Measurements from ENCODE around the gene DUS1L.

DUS1L gene

GRCh38 chr17:82087961-82088837 is 22.6 kb upstream of the DUS1L start:
- DNase-seq (ENCODE audit: low spot score) = no peak

DNA sequence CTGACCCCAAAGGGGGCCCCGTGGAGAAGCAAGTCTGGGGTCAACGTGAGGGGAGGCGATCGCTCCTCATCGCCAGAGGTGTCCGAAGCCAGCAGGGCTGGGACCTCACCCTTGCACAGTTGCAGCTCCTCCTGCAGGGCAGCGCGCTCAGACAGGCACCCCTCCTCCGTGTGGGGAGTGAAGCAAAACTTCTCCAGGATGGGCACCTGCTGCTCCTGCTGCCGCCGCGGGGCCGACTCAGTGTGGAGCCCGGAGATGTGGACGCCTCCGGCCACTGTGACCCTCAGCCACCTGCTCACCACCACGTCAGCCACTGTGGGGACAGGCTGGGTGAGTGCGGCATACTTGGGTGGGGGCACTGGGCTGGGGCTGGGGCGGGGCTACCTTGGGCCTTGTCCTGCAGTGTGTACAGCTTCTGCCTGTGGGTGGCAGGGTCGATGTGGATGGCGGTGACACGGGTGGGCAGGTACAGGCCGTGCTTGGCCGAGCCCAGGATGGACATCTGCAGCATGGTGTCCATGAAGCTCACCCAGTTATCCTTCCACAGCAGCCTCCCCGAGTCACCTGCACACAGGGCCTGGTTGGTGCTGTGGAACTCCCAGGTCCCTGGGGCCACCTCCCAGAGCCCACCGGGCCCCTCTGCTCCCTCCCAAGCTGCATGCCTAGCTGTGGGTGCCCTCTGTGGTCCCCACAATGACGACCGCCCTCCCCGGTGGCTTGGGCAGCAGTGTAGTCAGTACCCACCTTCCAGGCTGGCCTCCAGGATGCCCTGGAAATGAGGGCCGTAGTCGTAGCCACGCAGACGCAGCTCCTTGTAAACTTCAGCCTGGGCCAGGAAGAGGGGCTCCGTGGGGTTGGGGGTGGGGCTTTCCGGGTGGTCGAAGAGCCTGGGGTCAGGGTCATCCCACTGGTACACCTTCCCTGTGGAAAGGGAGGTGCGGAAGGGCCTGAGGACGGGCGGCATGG is 21.6 kb upstream of the DUS1L start:
- no peak for DNase-seq (ENCODE audit: low spot score)

DNA sequence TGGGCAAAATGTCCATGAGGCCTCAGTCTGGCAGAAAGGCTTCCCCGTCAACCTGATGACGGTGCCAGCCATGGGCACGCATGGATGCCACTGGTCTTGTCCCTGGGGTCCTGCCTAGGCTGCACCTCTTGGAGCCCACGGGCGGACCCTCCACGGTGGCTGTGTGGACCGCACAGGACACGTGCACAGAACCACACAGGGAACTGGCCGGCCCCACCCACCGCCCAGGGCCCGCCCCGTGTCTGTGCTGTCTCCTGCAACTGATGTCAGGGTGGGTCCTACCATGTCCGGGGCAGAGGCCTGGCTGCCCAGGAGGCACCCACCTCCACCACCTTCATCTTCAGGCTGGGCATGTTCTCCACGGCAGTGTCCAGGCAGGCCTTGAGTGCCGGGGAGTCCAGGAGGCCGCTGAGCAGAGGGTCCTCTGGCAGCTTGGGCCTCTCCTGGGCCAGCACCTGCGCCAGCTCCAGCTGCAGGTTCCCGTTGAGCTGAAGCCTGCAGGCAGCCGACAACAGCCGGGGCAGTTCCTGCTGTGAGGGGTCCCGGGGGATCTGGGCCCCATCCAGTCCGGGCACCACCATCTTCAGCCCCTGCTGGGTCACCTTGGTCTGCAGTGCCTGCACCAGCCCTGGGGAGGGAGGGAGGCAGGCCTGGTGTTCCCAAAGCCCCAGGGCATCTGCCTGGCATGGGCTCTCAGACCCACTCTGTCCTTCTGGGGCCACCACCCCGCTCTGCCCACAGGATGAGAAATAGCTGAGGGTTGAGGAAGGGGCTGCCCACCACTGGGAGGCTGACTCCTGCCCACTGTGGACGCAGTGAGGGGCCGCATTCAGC is 20.5 kb upstream of the DUS1L start:
- DNase-seq (ENCODE audit: low spot score) = no peak

DNA sequence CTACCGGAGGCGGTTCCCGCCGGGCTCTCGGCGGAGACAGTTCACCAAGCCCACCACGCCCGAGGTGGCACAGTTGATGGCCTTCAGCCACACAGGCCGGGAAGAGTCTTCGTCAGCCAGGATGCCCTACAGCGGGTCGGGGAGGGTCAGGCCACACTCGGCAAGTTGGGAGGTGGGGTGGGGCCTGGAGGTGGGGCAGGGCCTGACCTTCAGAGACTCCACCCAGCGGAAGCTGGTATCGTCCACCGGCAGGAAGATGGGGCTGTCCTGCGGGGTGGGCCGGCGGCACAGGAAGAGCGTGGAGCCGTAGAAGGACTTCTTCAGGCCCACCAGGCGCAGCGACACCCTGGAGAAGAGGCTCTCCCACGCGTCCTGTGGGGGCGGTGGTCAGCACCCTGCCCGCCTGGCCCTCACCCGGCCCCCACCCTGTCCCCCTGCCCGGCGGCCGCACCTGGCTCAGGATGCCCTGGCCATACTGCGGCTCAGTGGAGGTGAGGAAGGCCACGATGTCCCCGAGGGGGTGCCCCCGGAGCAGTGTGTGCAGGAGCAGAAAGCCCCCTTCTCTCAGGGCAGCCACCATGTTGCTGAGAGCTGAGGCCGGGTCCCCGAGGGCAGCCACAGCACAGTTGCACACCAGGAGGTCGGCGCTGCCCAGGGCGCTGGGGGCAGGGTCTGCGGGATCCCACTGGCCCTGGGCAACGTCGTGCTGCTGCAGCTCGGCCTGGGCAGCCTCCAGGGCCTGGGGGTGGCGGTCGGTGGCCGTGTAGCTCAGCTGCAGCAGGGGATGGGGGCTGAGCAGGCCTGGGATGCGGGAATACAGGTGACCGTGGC is 19.6 kb upstream of the DUS1L start:
- DNase-seq (ENCODE audit: low spot score) = no peak

DNA sequence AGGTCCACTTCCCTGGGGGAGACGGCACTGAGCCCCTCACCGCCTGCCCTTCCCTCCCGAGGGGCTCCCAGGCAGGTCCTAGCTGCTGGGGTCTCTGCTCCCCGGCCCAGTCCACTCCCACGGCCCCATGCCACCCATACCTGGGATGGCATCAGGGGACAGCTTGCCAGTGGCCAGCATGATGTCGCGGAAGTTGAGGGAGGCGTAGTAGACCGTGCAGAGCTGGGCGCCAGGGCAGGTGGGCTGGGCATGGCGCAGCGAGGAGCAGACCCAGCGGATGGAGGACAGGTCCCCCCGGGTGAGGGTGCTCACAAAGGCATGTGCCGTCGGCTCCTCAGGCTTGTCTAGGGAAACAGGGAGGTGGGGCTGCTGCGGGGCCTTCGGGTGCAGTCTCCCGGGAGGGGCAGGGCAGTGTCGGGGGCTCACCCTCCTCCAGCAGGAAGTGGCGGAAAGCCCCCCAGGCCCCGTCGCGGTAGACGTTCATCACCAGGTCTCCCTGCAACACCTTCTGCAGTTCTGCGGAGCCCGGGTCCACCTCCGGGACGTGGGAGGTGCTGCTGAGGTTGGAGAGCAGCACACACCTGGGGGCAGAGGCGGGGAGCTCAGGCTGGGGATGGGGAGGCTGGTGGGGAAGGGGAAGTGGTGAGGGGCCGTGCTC is 18.9 kb upstream of the DUS1L start:
- no peak for DNase-seq (ENCODE audit: low spot score)

- no peak for DNase-seq (ENCODE audit: low spot score)
Measured at GRCh38 chr17:82083533-82084359, 18.1 kb upstream of the DUS1L start.

DNA sequence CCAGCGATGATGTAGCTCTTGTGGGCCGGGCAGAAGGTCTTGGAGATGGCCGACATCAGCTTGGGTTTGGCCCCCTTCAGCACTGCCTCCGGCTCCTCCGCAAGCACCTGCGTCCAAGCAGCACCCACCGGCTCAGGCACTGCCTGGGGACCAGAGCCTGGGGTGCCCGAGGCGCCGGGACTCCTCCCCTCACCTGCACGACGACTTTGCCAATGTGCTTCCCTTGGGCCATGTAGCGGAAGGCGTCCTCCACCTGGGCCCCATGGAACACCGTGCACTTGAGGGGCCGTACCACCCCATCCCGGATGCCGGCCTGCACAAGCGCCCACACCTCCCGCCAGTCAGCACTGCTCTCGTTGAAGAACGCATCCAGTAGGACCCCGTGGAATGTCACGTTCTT is 17.4 kb upstream of the DUS1L start:
- DNase-seq (ENCODE audit: low spot score) = no peak

- DNase-seq (ENCODE audit: low spot score) = no peak
Measured at GRCh38 chr17:82082456-82082855, 16.9 kb upstream of the DUS1L start.

DNA sequence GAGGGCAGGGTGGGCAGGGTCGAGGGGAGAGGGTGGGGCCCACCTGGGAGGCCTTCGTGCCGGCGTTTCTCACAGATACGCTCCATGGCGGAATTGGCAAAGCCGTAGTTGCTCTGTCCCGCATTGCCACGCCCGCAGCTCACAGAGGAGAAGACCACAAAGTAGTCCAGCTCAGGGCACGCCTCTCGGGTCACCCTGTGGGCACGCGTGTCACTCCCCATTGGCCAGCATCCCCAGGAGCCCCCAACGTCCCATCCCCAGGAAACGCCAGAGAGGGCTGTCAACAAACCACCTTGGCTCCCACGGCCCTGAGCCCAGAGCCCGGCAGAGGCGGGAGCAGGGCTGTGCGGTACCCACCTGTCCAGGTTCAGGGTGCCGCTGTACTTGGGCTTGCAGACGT is 16.4 kb upstream of the DUS1L start:
- DNase-seq (ENCODE audit: low spot score) = no peak

- no peak for DNase-seq (ENCODE audit: low spot score)
Measured at GRCh38 chr17:82081546-82081945, 15.9 kb upstream of the DUS1L start.

DNA sequence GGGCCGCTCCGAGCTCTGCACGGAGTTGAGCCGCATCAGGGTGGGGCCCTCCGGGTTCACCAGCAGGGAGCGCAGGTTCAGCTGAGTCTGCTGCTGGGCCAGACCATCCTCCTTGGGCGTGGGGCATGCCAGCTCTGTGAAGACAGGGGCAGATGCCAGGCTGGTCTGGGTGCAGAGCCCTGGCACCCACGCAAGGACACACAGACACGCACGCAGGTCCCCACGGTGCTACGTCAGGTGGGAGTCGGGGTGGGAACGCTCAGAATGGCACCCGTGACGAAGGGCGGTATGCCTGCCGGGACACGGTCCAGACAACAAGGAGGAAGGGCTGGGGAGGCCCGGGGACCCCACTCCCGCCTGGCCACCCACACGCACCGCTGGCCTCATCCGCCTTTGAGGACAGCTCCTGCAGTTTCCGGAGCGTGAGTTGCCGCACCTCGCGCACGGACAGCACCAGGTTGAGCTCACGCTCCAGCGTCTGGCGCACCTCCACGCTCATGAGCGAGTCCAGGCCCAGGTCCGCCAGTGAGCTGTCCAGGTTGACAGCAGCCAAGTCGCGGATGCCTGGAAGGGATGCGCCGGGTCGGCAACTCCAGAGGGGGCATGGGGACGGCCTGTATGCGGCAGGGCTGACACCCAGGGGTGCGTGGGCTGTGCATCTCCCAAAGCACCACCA is 15.3 kb upstream of the DUS1L start:
- DNase-seq (ENCODE audit: low spot score) = no peak

- no peak for DNase-seq (ENCODE audit: low spot score)
Measured at GRCh38 chr17:82080048-82080788, 14.6 kb upstream of the DUS1L start.

DNA sequence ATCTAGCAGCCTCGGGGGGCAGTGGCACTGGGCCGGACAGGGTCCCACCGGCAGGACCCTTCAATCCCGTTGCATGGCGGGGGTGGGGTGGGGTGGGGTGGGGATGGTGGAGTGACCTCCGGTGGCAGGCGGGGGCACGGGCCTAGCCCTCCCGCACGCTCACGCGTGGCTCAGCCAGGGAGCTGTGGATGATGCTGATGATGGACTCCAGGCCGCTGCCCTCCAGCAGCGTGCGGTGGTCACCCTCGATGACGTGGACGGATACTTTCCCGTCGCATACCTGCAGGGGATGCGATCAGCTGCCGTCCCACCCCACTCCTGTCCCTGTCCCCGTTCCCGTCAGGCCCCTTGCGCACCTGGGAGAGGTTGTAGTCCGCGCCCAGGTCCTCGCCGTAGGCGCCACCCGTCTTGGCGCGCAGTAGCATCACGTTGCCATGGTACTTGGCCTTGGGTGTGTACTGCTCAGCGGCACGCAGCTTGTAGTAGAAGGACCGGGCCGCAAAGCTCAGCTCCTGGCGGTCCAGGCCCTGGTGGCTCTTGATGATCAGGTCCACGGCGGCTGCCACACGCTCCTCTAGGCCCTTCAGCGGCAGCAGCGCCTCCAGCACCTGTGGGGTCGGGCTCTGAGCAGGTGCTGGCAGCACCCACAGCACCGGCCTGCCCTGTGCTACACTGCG is 13.5 kb upstream of the DUS1L start:
- DNase-seq (ENCODE audit: low spot score) = no peak

DNA sequence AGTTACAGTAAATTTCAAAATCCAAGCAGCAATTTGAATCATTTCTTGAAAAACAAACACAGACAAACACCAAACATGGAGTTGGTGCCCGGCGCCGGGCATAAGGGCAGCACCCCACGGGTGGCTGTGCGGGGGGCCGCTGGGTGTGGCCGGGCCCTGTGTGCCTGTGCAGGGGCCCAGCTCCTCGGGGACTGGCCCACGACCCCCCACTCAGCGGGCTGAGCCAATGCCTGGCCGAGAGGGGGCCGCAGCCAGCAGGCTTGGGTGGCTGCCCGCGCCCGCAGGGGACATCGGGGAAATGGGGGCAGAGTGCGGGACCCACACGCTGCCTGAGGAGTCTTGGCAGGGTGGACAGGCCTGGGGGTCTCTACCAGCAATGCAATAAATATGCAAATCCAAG is 12.8 kb upstream of the DUS1L start:
- no peak for DNase-seq (ENCODE audit: low spot score)

GRCh38 chr17:82077617-82078358 is 12.2 kb upstream of the DUS1L start:
- no peak for DNase-seq (ENCODE audit: low spot score)

DNA sequence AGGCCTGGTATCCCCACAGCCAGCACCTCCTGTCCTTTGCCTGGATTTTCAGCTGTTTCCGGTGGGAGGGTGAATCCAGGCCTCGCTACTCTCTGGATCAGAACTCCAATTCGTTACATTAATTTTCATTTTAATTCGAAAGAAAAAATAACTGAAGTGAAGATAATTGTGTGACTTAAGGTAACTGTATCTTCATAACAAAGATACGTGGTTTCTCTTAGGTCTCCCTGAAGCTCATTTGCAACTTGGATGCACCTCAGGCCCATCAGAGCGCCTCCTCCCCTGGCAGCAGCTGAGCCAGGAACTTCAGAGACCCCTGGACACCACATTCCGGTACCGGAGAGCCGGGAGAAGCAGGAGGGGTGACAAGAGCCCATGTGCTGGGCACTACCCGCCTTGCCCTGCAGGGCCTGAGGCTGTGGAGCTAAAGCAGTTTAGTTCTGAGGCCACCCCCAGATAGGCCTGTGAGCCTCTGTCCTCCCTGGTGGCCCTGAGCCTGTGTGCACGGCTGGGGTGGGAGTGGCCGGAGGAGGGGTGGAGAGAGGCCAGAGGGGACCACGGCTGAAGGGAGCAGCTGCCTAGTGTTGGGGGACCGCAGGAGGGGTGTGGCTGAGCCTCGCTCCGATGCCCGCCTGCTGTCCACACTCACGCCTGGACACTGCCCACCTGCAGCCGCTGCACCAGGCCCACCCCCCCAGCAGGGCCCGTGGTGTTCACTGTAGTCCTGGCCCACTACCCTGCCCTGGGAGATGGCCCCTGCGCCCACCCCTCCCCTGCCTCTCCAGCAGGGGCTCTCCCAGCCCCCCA is 11.4 kb upstream of the DUS1L start:
- no peak for DNase-seq (ENCODE audit: low spot score)
